Measurements from ENCODE around the gene CCDC74B. TPM values are rescaled to one million over a fixed set of nuclear protein-coding genes. Genes with fewer than 3 reads are reported as not detected.

The CCDC74B gene
- total and polyA plus RNA-seq, 2 of the 8 experiments (the other 6 are each of a cell fraction or from before 2014, with no cell fraction given) = 6.4 to 6.7 TPM

- no peak for TF ChIP-seq RAD21 (IDR thresholded peaks at IDR 0.05 in 1 of 2, conservative IDR thresholded peaks at IDR 0.05 in 1 of 2; ENCODE audit: low read depth in 2 of 2, low read length in 2 of 2)
- peak; percentile 90 for TF ChIP-seq TAF1 (IDR thresholded peaks at IDR 0.05; ENCODE audit: low read depth, low read length)
- no peak for TF ChIP-seq RNF2 (IDR thresholded peaks at IDR 0.05; ENCODE audit: borderline replicate concordance, low read depth, low read length, missing control alignments, poor library complexity, severe bottlenecking)
- TF ChIP-seq BCL11A (IDR thresholded peaks at IDR 0.05; ENCODE audit: low read depth in 2 of 2, low read length in 2 of 2) = no peak
- no peak for TF ChIP-seq SIX5 (IDR thresholded peaks at IDR 0.05; ENCODE audit: low read depth, low read length)
- TF ChIP-seq GABPA (IDR thresholded peaks at IDR 0.05; ENCODE audit: borderline replicate concordance, insufficient read depth, low read length) = no peak
- no peak; the same call in 1 of the 2 replicates for TF ChIP-seq SP4 (IDR thresholded peaks at IDR 0.05; ENCODE audit: low read length)
- TF ChIP-seq CBX5 (IDR thresholded peaks at IDR 0.05; ENCODE audit: low read depth, low read length) = no peak
- TF ChIP-seq CHD1 (IDR thresholded peaks at IDR 0.05; ENCODE audit: low read depth, low read length) = no peak
- TF ChIP-seq SUZ12 (IDR thresholded peaks at IDR 0.05; ENCODE audit: low read length) = no peak
- TF ChIP-seq SAP30 (IDR thresholded peaks at IDR 0.05; ENCODE audit: insufficient read depth, insufficient replicate concordance, low read length) = no peak
- no peak for TF ChIP-seq BACH1 (IDR thresholded peaks at IDR 0.05; ENCODE audit: low read length)
- TF ChIP-seq RBBP5 (IDR thresholded peaks at IDR 0.05; ENCODE audit: borderline replicate concordance, low read depth, low read length) = no peak
- peak; percentile 86 for TF ChIP-seq KDM4A (IDR thresholded peaks at IDR 0.05; ENCODE audit: low read depth, low read length, severe bottlenecking)
- TF ChIP-seq SIN3A (conservative IDR thresholded peaks at IDR 0.05 in 1 of 2, IDR thresholded peaks at IDR 0.05 in 1 of 2; ENCODE audit: low read depth in 1 of 2, low read length in 2 of 2) = peak in 1 of 2 experiments; percentile 48; a peak in 2 of 4 replicates
- peak; percentile 79 for TF ChIP-seq TAF7 (optimal IDR thresholded peaks at IDR 0.05; ENCODE audit: borderline replicate concordance, low read depth, low read length)
These were observed 36.5 kb upstream of the CCDC74B start, which contains the start of gene SMPD4 (continued) for GRCh38 chr2:130181325-130181879.

Measured in H1 (cell line).